ENCODE data around the gene MKNK2. TPM values are rescaled to one million over a fixed set of nuclear protein-coding genes. Genes with fewer than 3 reads are reported as not detected.

Gene MKNK2
- total RNA-seq, 1 experiment from 2014 or later = 96.8 TPM

- no peak for TF ChIP-seq CTCF (conservative IDR thresholded peaks at IDR 0.05; ENCODE audit: low read depth, low read length)
- TF ChIP-seq EZH2 (IDR thresholded peaks at IDR 0.05; ENCODE audit: low read length, unreplicated experiment) = no peak
- no peak for TF ChIP-seq EZH2phosphoT487 (IDR thresholded peaks at IDR 0.05; ENCODE audit: borderline replicate concordance, low read length)
- no TSS peak for BruUV-seq (replicated peaks)
- Histone ChIP-seq H2AFZ (ENCODE audit: low read length) (no peak overlapping the region), H3K4me1 (ENCODE audit: insufficient read depth, low read length) (0 out of 2 replicates have a peak, but pooled peaks cover under 1% of the 10 kb centered on the region), H3K9me3 (ENCODE audit: low read length) (no peaks in the 10 kb centered on the region), H3K4me3 (ENCODE audit: low read length) (no peak overlapping the region), H3K9me2 (replicated peaks; ENCODE audit: low read length) (no peaks in the 10 kb centered on the region), H3K27ac (ENCODE audit: low read length) (no peak overlapping the region), H3K9ac (ENCODE audit: low read length) (no peak overlapping the region), H3K4me2 (ENCODE audit: low read length) (no peak overlapping the region), H3K36me3 (ENCODE audit: low read depth, low read length) (no peaks in the 10 kb centered on the region), H4K20me1 (ENCODE audit: low read length) (no peaks in the 10 kb centered on the region), H3F3A (ENCODE audit: low read length, unreplicated experiment) (no peaks in the 10 kb centered on the region), H3K79me2 (ENCODE audit: low read length) (no peaks in the 10 kb centered on the region), H3K27me3 (ENCODE audit: low read length) (no peaks in the 10 kb centered on the region)
- DNase-seq (no peak), ATAC-seq (no peak)
- ChIA-PET CTCF (no interaction called here), POLR2A (ENCODE audit: unreplicated experiment) (no interaction called here)
- intact Hi-C loops (cut with micrococcal nuclease) = no loop called here
Observed at GRCh38 chr19:2079865-2080301, 28.8 kb upstream of the MKNK2 start.

GRCh38 chr19:2079076-2079864, 28.2 kb upstream of the MKNK2 start:
- intact Hi-C loops (cut with micrococcal nuclease) = no loop called here
- Histone ChIP-seq H3K27ac (ENCODE audit: low read length) (no peak overlapping the region), H3K79me2 (ENCODE audit: low read length) (no peaks in the 10 kb centered on the region), H3F3A (ENCODE audit: low read length, unreplicated experiment) (no peaks in the 10 kb centered on the region), H3K9ac (ENCODE audit: low read length) (no peak overlapping the region), H3K9me3 (ENCODE audit: low read length) (no peaks in the 10 kb centered on the region), H3K9me2 (replicated peaks; ENCODE audit: low read length) (no peaks in the 10 kb centered on the region), H3K4me1 (ENCODE audit: insufficient read depth, low read length) (no peaks in the 10 kb centered on the region), H3K27me3 (ENCODE audit: low read length) (no peaks in the 10 kb centered on the region), H3K4me2 (ENCODE audit: low read length) (no peak overlapping the region), H3K36me3 (ENCODE audit: low read depth, low read length) (no peaks in the 10 kb centered on the region), H2AFZ (ENCODE audit: low read length) (no peak overlapping the region), H4K20me1 (ENCODE audit: low read length) (no peaks in the 10 kb centered on the region), H3K4me3 (ENCODE audit: low read length) (no peak overlapping the region)
- ChIA-PET POLR2A (ENCODE audit: unreplicated experiment) (no interaction called here), CTCF (no interaction called here)
- DNase-seq = no peak
- no TSS peak for BruUV-seq (replicated peaks)
- TF ChIP-seq CTCF (conservative IDR thresholded peaks at IDR 0.05; ENCODE audit: low read depth, low read length) (no peak), EZH2phosphoT487 (IDR thresholded peaks at IDR 0.05; ENCODE audit: borderline replicate concordance, low read length) (no peak), EZH2 (IDR thresholded peaks at IDR 0.05; ENCODE audit: low read length, unreplicated experiment) (no peak)
- no peak for ATAC-seq
